ENCODE data around the gene PLCH2.
A peak's percentile ranks its signal among the peaks of the same experiment; 100 is the strongest.

PLCH2 gene

GRCh38 chr1:2483026-2483425, 6.9 kb downstream of the PLCH2 start:
- TF ChIP-seq POLR2A (IDR thresholded peaks at IDR 0.05; ENCODE audit: low read depth, low read length), result no peak
- DNase-seq (ENCODE audit: insufficient read length, low spot score) (no peak), FAIRE-seq (no peak)

GRCh38 chr1:2483970-2484369, 7.9 kb downstream of the PLCH2 start:
- TF ChIP-seq POLR2A (IDR thresholded peaks at IDR 0.05; ENCODE audit: low read depth, low read length), result no peak
- no peak for DNase-seq (ENCODE audit: insufficient read length, low spot score)
- no peak for FAIRE-seq

GRCh38 chr1:2486041-2486440, 10.0 kb downstream of the PLCH2 start:
- DNase-seq (ENCODE audit: insufficient read length, low spot score) (no peak), FAIRE-seq (no peak)
- no peak for TF ChIP-seq POLR2A (IDR thresholded peaks at IDR 0.05; ENCODE audit: low read depth, low read length)

- FAIRE-seq (no peak), DNase-seq (ENCODE audit: insufficient read length, low spot score) (no peak)
- TF ChIP-seq POLR2A (IDR thresholded peaks at IDR 0.05; ENCODE audit: low read depth, low read length), result no peak
Observed at GRCh38 chr1:2486558-2486957, 10.5 kb downstream of the PLCH2 start.

DNA sequence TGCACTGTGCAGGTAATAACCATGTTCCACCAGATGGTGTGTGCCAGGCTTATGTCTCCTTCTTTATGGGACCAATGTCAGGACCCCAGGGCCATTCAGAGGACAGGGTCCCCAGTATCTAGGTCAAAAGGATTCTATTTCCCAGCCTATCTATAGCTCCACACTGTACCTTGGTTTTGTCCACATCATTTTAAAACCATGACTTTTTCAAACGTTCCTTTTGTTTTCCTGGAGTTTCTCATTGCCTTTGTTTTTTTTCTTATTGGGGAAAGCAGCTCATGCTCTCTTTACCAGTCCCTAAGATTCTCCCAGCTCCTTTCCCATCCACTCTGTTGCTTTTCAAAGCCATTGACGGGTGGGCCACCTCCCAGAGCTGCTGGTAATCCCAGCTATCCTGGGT, 12.6 kb downstream of the PLCH2 start:
- TF ChIP-seq POLR2A (IDR thresholded peaks at IDR 0.05; ENCODE audit: low read depth, low read length), result no peak
- FAIRE-seq, result no peak

GRCh38 chr1:2489615-2490014, 13.5 kb downstream of the PLCH2 start:
- DNase-seq (ENCODE audit: insufficient read length, low spot score) (no peak), FAIRE-seq (no peak)
- no peak for TF ChIP-seq POLR2A (IDR thresholded peaks at IDR 0.05; ENCODE audit: low read depth, low read length)

More for the DNA sequence above, 12.6 kb downstream of the PLCH2 start:
- no peak for DNase-seq (ENCODE audit: insufficient read length, low spot score)

GRCh38 chr1:2492091-2492490, 16.0 kb downstream of the PLCH2 start:
- no peak for TF ChIP-seq POLR2A (IDR thresholded peaks at IDR 0.05; ENCODE audit: low read depth, low read length)
- DNase-seq (ENCODE audit: insufficient read length, low spot score), result no peak
- no peak for FAIRE-seq

GRCh38 chr1:2493218-2493617, 17.1 kb downstream of the PLCH2 start:
- TF ChIP-seq POLR2A (IDR thresholded peaks at IDR 0.05; ENCODE audit: low read depth, low read length), result no peak
- DNase-seq (ENCODE audit: insufficient read length, low spot score), result no peak
- FAIRE-seq, result no peak

GRCh38 chr1:2493691-2494322, 17.7 kb downstream of the PLCH2 start:
- no peak for DNase-seq (ENCODE audit: insufficient read length, low spot score)
- TF ChIP-seq POLR2A (IDR thresholded peaks at IDR 0.05; ENCODE audit: low read depth, low read length), result no peak

DNA sequence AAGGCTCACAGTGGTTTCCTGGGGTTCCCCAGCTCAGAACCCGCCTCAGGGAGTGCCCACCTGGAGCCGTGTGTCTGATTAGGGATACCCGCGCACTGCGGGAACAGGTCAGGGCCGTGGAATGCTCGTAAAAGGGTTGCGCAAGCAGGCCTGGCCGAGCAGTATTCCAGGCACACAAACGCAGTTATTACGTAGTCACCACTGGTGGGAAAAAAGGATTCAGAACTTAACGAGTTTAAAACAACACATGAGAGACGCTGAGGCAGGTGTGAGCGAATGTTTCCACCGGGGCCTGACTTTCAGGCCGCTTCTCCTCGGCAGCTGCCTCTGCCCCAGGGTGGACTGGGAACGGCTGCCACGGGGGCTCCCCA, 18.2 kb downstream of the PLCH2 start:
- TF ChIP-seq POLR2A (IDR thresholded peaks at IDR 0.05; ENCODE audit: low read depth, low read length), result no peak
- DNase-seq (ENCODE audit: insufficient read length, low spot score) (peak; percentile 60), FAIRE-seq (no peak)

More at GRCh38 chr1:2493691-2494322, 17.7 kb downstream of the PLCH2 start:
- FAIRE-seq, result no peak

GRCh38 chr1:2495026-2495425, 18.9 kb downstream of the PLCH2 start:
- DNase-seq (ENCODE audit: insufficient read length, low spot score) (no peak), FAIRE-seq (no peak)
- no peak for TF ChIP-seq POLR2A (IDR thresholded peaks at IDR 0.05; ENCODE audit: low read depth, low read length)

- no peak for TF ChIP-seq POLR2A (IDR thresholded peaks at IDR 0.05; ENCODE audit: low read depth, low read length)
- DNase-seq (ENCODE audit: insufficient read length, low spot score), result no peak
- no peak for FAIRE-seq
Observed at GRCh38 chr1:2495546-2495945, 19.5 kb downstream of the PLCH2 start.

GRCh38 chr1:2496087-2496622, 20.1 kb downstream of the PLCH2 start:
- TF ChIP-seq POLR2A (IDR thresholded peaks at IDR 0.05; ENCODE audit: low read depth, low read length), result no peak
- FAIRE-seq (no peak), DNase-seq (ENCODE audit: insufficient read length, low spot score) (no peak)

GRCh38 chr1:2496746-2497145, 20.7 kb downstream of the PLCH2 start:
- DNase-seq (ENCODE audit: insufficient read length, low spot score) (no peak), FAIRE-seq (no peak)
- no peak for TF ChIP-seq POLR2A (IDR thresholded peaks at IDR 0.05; ENCODE audit: low read depth, low read length)

DNA sequence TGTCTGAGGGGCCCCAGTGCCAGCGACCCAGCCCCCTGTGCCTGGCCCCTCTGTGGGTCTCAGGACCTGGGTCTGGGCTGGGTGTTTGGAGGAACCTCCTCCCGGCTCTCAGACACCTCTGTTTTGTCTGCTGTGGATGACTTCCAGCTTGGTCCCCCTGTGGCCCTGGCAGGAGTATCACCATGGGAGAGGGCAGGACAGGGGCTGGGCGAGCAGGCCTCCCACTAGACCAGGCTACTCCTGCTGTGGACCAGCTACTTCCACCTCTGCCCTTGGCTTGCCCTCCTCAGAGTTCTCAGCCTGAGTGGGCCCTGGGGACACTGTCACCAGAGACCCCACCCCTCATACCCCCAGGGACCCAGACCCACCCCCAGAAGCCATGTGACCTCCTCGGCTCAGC, 21.8 kb downstream of the PLCH2 start:
- DNase-seq (ENCODE audit: insufficient read length, low spot score), result no peak
- TF ChIP-seq POLR2A (IDR thresholded peaks at IDR 0.05; ENCODE audit: low read depth, low read length), result no peak

More for the DNA sequence above, 21.8 kb downstream of the PLCH2 start:
- no peak for FAIRE-seq
